Germinal center (tissue), 1 donor: ENCODE results near the gene SEMA4C.
"Not testable (repeated sequence)": the region's sequence is repeated elsewhere in the genome, so short reads cannot be mapped to it uniquely, and the experiment has no call there.

Experiments
- DNase-seq: peaks from one replicate; pipeline ENCODE4 v3.0.0; 2012; ENCODE audit warnings: mixed read lengths, low spot score

Gene SEMA4C

GRCh38 chr2:96898135-96898505 lies 28.2 kb upstream of the SEMA4C start:
- no peak for DNase-seq

GRCh38 chr2:96897491-96898134 lies 27.7 kb upstream of the SEMA4C start:
- no peak for DNase-seq

GRCh38 chr2:96895746-96896651 lies 26.1 kb upstream of the SEMA4C start:
- DNase-seq = no peak

- DNase-seq = no peak
Observed at GRCh38 chr2:96895032-96895745, 25.3 kb upstream of the SEMA4C start.

- no peak for DNase-seq
Observed at GRCh38 chr2:96894151-96894531, 24.3 kb upstream of the SEMA4C start.

- no peak for DNase-seq
Observed at GRCh38 chr2:96893289-96894150, 23.6 kb upstream of the SEMA4C start.

- no peak for DNase-seq
Observed at GRCh38 chr2:96891591-96892333, 21.9 kb upstream of the SEMA4C start.

GRCh38 chr2:96890726-96891385 lies 21.0 kb upstream of the SEMA4C start:
- DNase-seq = no peak

- no peak for DNase-seq
Observed at GRCh38 chr2:96890252-96890651, 20.4 kb upstream of the SEMA4C start.

GRCh38 chr2:96889502-96889901 lies 19.6 kb upstream of the SEMA4C start:
- DNase-seq = not testable (repeated sequence)

GRCh38 chr2:96888072-96889011 lies 18.5 kb upstream of the SEMA4C start:
- DNase-seq = no peak

- no peak for DNase-seq
Observed at GRCh38 chr2:96887493-96888012, 17.7 kb upstream of the SEMA4C start.

- DNase-seq = no peak
Observed at GRCh38 chr2:96885432-96886347, 15.8 kb upstream of the SEMA4C start.

- DNase-seq = no peak
Observed at GRCh38 chr2:96884299-96885094, 14.6 kb upstream of the SEMA4C start.

GRCh38 chr2:96883306-96883705 lies 13.4 kb upstream of the SEMA4C start:
- DNase-seq = no peak

- DNase-seq = no peak
Observed at GRCh38 chr2:96882906-96883305, 13.0 kb upstream of the SEMA4C start.

GRCh38 chr2:96882230-96882629 lies 12.3 kb upstream of the SEMA4C start:
- no peak for DNase-seq
